Umbilical cord (tissue), 2 donors: ENCODE results near the gene TRAPPC5. TPM values are rescaled to one million over a fixed set of nuclear protein-coding genes. Genes with fewer than 3 reads are reported as not detected.

Source experiments
- DNase-seq: peaks from one replicate; pipeline ENCODE4 v3.0.0-alpha.2; 2015; ENCODE audit warnings: low spot score
- total RNA-seq: library from RNA; depleted of rRNA; stranded (reverse); fragments of >200 nt; gene quantifications from one replicate; pipeline ENCODE4 v1.2.3, GENCODE V29; 2014; ENCODE audit warnings: low replicate concordance; ENCODE audit not compliant: insufficient read depth

TRAPPC5 gene
- total RNA-seq, 1 donor from 2014 or later: 19.3 TPM

GRCh38 chr19:7730286-7731217, 49.9 kb downstream of the TRAPPC5 start:
- no peak for DNase-seq

- DNase-seq: no peak
These were observed 50.6 kb downstream of the TRAPPC5 start for GRCh38 chr19:7731218-7731595.

GRCh38 chr19:7731615-7732014, 51.0 kb downstream of the TRAPPC5 start:
- DNase-seq: no peak

GRCh38 chr19:7732045-7732444, 51.4 kb downstream of the TRAPPC5 start, which contains the start of gene CLEC4G:
CLEC4G (minus strand) TSS chr19:7732110; CDS start chr19:7732102, 8 bp downstream.
- no peak for DNase-seq

- DNase-seq: no peak
These were observed 52.7 kb downstream of the TRAPPC5 start for GRCh38 chr19:7733376-7733775.

GRCh38 chr19:7734220-7735203, 53.9 kb downstream of the TRAPPC5 start:
- peak; percentile 42 for DNase-seq

GRCh38 chr19:7736148-7736547, 55.5 kb downstream of the TRAPPC5 start:
- no peak for DNase-seq

- DNase-seq: no peak
These were observed 56.6 kb downstream of the TRAPPC5 start for GRCh38 chr19:7737215-7737614.

Other genes starting within 250 kb of the TRAPPC5 start
- gene PEX11G, start 191.8 kb upstream of the TRAPPC5 start, total RNA-seq: not detected
- gene ZNF358, start 164.7 kb upstream of the TRAPPC5 start, total RNA-seq: 29.9 TPM
- gene MCOLN1, start 158.2 kb upstream of the TRAPPC5 start, total RNA-seq: 5.8 TPM
- gene PNPLA6, start 145.1 kb upstream of the TRAPPC5 start, total RNA-seq: 35.6 TPM
- gene CAMSAP3, start 85.0 kb upstream of the TRAPPC5 start, total RNA-seq: 1.2 TPM
- gene XAB2, start 51.3 kb upstream of the TRAPPC5 start, total RNA-seq: 18.3 TPM
- gene PET100, start 51.0 kb upstream of the TRAPPC5 start, total RNA-seq: 25.5 TPM
- gene PCP2, start 47.1 kb upstream of the TRAPPC5 start, total RNA-seq: not detected
- gene STXBP2, start 43.7 kb upstream of the TRAPPC5 start, total RNA-seq: 8.4 TPM
- not detected for gene RETN, start 11.8 kb upstream of the TRAPPC5 start, total RNA-seq
- gene MCEMP1, start 3.7 kb upstream of the TRAPPC5 start, total RNA-seq: 0.96 TPM
- not detected for gene FCER2, start 21.3 kb downstream of the TRAPPC5 start, total RNA-seq
- gene CLEC4G, start 51.3 kb downstream of the TRAPPC5 start, total RNA-seq: 1.2 TPM
- gene CD209, start 66.7 kb downstream of the TRAPPC5 start, total RNA-seq: 17.8 TPM
- 1.7 TPM for gene CLEC4M, start 82.4 kb downstream of the TRAPPC5 start, total RNA-seq
- gene EVI5L, start 149.4 kb downstream of the TRAPPC5 start, total RNA-seq: 11.6 TPM
- gene PRR36, start 193.6 kb downstream of the TRAPPC5 start, total RNA-seq: 0.96 TPM
- 0.48 TPM for gene LRRC8E, start 207.7 kb downstream of the TRAPPC5 start, total RNA-seq
- gene MAP2K7, start 223.0 kb downstream of the TRAPPC5 start, total RNA-seq: 9.6 TPM
- not detected for gene TGFBR3L, start 234.0 kb downstream of the TRAPPC5 start, total RNA-seq
- gene SNAPC2, start 239.5 kb downstream of the TRAPPC5 start, total RNA-seq: 8.9 TPM
- 6.0 TPM for gene CTXN1, start 245.3 kb downstream of the TRAPPC5 start, total RNA-seq